Measurements from ENCODE around the gene RRAD.
"Not testable (repeated sequence)": the region's sequence is repeated elsewhere in the genome, so short reads cannot be mapped to it uniquely, and the experiment has no call there.

The RRAD gene, protein sequence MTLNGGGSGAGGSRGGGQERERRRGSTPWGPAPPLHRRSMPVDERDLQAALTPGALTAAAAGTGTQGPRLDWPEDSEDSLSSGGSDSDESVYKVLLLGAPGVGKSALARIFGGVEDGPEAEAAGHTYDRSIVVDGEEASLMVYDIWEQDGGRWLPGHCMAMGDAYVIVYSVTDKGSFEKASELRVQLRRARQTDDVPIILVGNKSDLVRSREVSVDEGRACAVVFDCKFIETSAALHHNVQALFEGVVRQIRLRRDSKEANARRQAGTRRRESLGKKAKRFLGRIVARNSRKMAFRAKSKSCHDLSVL

DNA sequence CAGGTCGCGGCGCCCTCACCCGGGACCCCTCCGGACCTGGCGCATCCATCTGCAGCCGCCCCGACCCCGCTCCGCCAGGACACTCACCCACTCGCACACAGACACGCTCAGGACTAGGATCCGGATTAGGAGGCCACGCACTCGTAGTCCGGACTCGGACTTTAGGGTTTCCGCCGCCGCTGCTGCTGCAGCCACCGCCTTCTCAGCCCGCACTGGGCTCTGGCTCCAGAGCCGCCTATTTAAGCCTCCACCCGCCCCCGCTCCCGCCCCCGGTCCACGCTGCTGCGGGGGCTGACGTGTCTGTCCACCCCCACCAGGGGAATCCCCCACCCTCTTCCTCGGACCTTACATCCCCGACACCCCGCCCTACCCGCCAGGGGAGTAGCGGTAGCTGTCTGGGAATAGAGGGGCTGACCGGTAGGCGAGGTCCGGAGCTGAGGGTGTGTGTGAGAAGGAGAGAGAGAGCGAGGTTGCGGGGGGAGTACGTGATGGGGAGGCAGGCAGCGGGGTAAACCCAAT, at the start of gene RRAD:
Gene RRAD (minus strand): TSS at position 214 of the 519 bp plus-strand sequence. CDS start 356 bp downstream, outside the sequence.
- no peak for DNase-seq

- DNase-seq = not testable (repeated sequence)
These were observed 49.6 kb upstream of the RRAD start for GRCh38 chr16:66974932-66975246.

GRCh38 chr16:66974156-66974931, 49.0 kb upstream of the RRAD start:
- not testable (repeated sequence) for DNase-seq

DNA sequence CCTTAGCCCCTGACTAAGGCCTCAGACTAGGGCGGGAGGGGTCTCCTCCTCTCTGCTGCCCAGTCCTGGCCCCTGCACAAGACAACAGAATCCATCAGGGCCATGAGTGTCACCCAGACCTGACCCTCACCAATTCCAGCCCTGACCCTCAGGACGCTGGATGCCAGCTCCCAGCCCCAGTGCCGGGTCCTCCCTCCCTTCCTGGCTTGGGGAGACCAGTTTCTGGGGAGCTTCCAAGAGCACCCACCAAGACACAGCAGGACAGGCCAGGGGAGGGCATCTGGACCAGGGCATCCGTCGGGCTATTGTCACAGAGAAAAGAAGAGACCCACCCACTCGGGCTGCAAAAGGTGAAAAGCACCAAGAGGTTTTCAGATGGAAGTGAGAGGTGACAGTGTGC, 48.4 kb upstream of the RRAD start:
- no peak for DNase-seq

DNA sequence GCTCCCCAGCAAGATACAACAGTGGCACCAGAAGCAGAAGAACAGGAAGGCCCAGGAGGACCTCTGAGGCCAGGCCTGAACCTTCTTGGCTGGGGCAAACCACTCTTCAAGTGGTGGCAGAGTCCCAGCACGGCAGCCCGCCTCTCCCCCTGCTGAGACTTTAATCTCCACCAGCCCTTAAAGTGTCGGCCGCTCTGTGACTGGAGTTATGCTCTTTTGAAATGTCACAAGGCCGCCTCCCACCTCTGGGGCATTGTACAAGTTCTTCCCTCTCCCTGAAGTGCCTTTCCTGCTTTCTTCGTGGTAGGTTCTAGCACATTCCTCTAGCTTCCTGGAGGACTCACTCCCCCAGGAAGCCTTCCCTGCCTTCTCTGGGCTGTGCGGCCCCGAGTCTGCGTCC, 47.6 kb upstream of the RRAD start:
- DNase-seq = no peak

DNA sequence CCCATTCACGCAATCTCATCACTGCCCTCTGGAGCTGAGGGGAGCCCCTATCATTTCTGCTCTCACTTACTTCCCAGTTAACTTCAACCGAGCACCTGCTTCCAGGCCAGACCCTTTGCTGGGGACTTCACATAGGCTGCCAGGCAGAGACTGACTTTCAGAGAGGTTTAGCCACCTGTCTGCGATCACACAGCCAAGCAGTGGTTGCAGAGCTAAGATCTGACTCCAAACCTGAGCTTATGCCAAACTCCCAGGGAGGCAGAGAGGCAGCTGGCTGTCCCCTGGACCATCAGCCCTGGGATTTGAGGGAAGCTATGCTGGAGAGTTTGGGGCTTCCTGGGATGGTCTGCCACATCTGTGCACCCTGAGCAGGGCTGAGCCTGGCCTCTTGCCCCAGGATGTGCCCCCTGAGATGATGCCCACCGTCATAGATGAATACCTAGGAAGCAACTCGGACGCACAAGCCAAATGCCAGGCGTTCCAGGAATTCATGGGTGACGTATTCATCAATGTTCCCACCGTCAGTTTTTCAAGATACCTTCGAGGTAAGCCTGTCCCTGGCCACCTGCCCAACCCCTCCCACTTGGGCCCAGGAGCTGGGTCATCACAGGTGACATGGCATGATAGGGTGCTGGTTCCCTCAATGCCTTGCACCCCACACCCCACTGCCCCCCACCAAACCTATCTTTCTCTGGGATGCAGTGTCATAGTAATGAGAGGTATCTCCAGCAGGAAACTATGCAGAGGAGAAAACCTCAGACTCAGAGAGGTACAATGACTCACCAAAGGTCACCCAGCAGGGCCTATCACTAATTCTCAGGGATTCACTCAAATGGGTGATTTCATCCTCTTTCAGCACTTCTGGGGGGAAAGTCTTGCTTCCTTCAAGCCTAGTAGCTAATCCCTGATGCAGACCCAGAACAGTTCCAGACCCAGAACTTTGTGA, 45.7 kb upstream of the RRAD start:
- no peak for DNase-seq

GRCh38 chr16:66968847-66969246, 43.5 kb upstream of the RRAD start:
- no peak for DNase-seq

DNA sequence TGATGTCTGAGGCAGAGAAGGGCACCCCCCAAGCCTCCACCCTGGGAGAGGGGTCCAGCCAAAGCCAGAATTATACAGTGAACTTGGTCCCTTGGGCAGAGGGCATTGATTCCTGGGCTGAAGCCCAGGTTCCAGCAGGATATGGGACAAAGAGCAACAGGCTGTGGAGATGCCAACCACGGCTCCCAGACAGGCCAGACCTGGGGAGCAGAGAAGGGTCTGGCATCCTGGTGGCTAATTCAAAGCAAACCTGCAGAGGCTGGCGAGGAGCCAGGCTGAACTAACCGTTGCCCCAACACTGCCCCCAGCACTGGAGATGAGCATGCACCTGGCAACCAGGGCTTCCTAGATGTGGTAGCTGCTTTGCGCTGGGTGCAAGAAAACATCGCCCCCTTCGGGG, 38.7 kb upstream of the RRAD start:
- no peak for DNase-seq

DNA sequence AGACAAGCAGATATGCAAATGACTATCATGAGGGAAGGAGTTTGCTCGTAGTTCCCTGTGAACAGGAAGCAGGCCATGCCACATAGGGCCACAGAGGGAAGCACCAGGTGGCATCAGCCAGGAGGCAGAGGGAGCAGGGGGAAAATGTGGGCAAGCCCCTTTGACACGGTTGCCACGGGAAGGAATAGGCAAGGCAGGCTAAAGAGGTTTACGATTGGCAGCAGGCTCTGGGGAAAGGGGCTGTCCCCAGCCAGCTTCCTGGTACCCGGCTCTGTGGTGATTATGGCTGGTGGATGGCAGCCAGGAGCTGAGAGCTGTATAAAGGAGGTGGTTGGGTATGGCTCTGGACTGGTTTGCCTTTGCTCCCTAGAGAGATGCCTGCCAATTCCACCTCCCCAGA, 36.6 kb upstream of the RRAD start:
- no peak for DNase-seq

GRCh38 chr16:66961065-66961744, 35.9 kb upstream of the RRAD start, which contains the start of gene CES3:
CES3 (plus strand) TSS chr16:66961266; CDS start chr16:66961308, 42 bp downstream.
- peak; percentile 81 to 85 for DNase-seq

GRCh38 chr16:66960270-66960669, 34.9 kb upstream of the RRAD start:
- no peak for DNase-seq

DNA sequence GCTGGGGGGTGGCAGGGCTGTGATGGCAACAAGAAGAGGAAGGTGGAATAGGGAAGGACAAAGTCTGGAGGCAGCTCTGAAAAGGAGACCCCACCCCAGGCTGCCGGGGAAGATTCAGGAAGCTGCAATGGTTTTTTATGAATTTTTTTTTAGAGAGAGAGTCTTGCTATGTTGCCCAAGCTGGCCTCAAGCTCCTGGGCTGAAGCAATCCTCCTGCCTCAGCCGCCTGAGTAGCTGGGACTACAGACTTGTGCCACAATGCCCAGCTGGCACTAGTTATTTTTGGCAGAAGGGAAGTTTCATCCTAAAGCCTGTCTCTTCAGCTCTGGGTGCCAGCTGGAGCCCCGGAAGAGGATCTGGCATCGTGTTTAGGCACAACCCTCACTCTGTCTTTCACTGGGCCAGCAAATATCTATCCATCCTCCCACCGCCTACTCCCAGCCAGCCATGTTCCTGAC, 34.4 kb upstream of the RRAD start:
- DNase-seq = no peak

- no peak for DNase-seq
These were observed 33.7 kb upstream of the RRAD start for GRCh38 chr16:66958857-66959703.

GRCh38 chr16:66956154-66956457, 30.8 kb upstream of the RRAD start:
- not testable (repeated sequence) for DNase-seq

DNA sequence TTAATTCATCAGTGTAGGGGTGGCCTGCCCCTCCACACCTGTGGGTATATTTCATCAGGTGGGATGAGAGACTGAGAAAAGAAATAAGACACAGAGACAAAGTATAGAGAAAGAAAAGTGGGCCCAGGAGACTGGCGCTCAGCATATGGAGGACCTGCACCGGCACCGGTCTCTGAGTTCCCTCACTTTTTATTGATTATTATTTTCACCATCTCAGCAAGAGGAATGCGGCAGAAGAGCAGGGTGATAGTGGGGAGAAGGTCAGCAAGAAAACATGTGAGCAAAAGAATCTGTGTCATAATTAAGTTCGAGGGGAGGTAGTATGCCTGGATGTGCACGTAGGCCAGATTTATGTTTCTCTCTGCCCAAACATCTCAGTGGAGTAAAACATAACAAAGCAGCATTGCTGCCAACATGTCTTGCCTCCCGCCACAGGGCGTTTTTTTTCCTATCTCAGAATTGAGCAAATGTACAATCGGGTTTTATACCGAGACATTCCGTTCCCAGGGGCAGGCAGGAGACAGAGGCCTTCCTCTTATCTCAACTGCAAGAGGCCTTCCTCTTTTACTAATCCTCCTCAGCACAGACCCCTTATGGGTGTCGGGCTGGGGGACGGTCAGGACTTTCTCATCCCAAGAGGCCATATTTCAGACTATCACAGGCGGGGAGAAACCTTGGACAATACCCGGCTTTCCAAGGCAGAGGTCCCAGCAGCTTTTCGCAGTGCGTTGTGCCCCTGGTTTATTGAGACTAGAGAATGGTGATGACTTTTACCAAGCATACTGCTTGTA, 30.2 kb upstream of the RRAD start:
- not testable (repeated sequence) for DNase-seq

DNA sequence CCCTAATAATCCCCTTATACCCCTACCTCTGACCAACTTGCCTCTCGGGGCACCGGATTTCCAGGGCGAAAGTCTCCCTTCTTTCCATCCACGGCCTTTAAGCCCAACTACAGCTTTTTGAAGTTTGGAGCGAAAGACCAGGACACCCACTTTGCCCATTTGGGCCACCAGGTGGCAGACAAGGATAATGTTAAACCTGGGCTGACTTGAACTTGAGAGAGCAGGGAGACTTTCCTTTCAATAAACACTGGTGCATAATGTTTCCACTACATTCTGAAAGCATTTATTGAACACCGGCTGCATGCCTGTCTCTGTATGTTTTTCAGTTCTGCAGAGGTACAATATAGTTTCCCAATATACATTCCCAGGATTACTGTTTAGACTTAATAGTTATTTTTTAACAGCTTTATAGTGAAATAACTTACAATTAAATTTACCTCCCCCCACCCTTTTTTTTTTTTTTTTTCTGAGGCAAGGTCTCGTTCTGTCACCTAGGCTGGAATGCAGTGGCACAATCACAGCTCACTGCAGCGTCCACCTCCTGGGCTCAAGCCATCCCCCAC, 28.8 kb upstream of the RRAD start:
- DNase-seq = peak; percentile 37 to 72

DNA sequence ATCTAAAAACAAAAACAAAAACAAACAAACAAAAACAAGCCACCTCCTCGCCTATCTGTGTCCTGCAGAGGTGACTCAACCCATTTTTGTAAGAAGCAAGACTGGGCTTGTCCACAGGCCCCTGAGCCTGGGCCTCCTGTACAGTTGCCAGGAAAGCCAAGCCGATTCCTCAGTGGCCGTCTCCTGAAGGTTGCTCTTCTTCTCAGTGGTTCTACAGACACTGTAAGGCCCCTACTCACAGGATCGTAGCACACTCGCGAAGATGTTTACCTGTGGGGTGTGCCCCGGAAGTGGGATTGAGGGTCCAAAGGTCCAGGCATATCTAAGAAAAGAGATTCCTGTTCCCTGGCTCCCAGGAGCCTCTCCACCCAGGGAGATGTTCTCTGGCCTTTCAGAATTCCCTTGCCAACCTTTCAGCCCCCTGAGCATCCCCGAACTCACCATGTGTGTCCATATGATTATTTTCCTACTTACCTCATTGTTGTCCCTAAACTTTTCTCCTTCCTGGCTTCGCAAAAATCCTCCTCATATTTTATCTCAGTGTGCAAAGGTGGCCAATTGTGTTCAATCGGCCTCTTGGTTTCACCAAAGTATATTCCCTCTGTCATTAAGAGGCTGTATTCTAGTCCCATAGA, 28.2 kb upstream of the RRAD start:
- no peak for DNase-seq

DNA sequence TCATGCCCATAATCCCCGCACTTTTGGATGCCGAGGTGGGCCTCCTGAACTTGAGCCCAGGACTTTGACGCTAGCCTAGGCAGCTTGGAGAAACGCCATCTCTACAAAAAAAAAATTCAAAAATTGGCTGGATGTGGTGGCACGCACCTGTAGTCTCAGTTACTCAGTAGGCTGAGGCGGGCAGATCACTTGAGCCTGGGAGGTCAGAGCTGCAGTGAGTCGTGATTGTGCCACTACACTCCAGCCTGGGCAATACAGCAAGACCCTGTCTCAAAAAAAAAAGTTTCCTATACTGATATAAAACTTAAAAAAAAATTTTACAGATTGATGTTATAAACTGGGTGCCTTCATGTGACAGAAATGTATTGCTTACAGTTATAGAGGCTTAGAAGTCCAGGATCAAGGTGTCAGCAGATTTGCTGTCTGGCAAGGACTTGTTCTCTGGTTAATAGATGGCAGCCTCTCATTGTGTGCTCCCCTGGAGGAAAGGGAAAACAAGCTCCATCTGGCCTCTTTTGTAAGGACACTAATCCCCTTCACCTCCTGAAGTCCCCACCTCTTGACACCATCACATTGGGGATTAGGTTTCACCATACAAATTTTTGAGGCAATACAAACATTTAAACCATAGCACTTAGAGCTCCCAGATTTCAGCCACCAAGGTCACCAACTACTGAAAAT, 27.2 kb upstream of the RRAD start:
- no peak for DNase-seq
